Ecto neural progenitor cell (in vitro differentiated cells): Measurements from ENCODE around the gene ANGPT4.

Source experiments
- DNase-seq: peaks from one replicate; pipeline ENCODE4 v3.0.0-alpha.2; 2018; ENCODE audit warnings: low spot score

Gene ANGPT4

GRCh38 chr20:825710-826421, 90.3 kb downstream of the ANGPT4 start:
- no peak for DNase-seq

DNA sequence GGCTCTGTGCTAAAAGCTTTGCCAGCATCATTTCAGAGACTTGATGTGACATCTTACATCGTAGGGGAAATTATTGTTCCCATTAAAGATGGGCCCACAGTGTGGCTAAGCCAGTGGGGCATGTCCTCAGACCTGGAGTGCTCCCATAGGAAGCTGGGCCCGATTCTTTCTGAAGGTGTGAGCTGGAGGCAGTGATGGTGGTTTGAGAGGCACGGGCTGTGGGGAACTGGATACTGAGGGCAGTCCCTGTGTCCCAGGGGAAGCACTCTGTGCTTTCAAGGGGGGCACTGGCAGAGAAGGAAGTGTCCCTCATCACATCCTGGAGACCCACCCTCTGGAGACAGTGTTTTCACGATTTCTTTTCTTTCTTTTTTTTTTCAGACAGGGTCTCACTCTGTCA, 91.2 kb downstream of the ANGPT4 start:
- no peak for DNase-seq

- DNase-seq = no peak
Observed at GRCh38 chr20:824490-824889, 91.6 kb downstream of the ANGPT4 start.

- no peak for DNase-seq
Observed at GRCh38 chr20:823574-823902, 92.6 kb downstream of the ANGPT4 start.

- DNase-seq = no peak
Observed at GRCh38 chr20:822651-823573, 93.2 kb downstream of the ANGPT4 start.

DNA sequence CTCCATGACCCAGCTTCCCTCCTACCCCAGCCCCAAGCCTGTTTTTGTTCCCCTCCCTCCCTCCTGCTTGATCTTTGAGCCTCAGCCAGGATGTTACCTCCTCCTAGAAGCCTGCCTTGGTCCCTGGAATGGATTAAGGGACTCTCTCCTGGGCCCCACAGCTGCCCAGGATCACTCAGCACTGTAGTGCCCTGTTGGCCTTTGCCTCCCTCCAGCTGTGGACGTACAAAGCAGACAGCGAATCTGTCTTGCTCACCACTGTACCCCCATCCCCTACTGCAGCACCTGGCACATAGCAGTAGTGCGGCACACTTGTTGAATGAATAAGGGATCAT, 94.4 kb downstream of the ANGPT4 start:
- no peak for DNase-seq

- DNase-seq = no peak
Observed at GRCh38 chr20:821046-821730, 94.9 kb downstream of the ANGPT4 start.

DNA sequence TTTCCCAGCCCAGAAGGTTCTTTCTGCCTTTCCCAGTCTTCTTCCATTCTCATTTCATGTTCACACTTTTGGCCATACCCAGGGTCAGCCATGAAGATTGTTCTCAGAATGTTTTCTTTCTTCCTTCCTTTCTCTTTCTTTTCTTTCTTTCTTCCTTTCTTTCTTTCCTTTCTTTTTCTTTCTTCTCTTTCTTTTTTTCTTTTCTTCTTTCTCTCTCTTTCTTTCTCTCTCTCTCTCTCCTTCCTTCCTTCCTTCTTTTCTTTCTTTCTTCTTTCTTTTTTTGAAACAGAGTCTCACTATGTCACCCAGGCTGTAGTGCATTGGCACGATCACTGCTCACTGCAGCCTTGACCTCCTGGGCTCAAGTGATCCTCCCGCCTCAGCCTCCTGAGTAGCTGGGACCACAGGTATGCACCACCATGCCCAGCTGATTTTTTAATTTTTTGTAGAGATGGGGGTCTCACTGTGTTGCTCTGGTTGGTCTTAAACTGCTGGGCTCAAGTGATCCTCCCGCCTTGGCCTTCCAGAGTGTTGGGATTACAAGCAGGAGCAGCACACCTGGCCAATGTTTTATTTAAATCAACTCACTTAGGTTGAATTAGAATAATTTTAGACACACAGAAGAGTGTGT, 95.7 kb downstream of the ANGPT4 start:
- no peak for DNase-seq
